ENCODE measurements around the gene SLC39A7. TPM values are rescaled to one million over a fixed set of nuclear protein-coding genes. Genes with fewer than 3 reads are reported as not detected.

The SLC39A7 gene, protein sequence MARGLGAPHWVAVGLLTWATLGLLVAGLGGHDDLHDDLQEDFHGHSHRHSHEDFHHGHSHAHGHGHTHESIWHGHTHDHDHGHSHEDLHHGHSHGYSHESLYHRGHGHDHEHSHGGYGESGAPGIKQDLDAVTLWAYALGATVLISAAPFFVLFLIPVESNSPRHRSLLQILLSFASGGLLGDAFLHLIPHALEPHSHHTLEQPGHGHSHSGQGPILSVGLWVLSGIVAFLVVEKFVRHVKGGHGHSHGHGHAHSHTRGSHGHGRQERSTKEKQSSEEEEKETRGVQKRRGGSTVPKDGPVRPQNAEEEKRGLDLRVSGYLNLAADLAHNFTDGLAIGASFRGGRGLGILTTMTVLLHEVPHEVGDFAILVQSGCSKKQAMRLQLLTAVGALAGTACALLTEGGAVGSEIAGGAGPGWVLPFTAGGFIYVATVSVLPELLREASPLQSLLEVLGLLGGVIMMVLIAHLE
- polyA plus RNA-seq: 5.7 and 9.7 TPM in 2 replicates

GRCh38 chr6:33200219-33201146, at the start of gene SLC39A7, which contains the start of gene RXRB:
Gene SLC39A7 (plus strand): TSS chr6:33200867. CDS start chr6:33201246, 379 bp downstream.
Gene RXRB (minus strand): TSS chr6:33200665. CDS start chr6:33200476, 189 bp downstream.

DNA sequence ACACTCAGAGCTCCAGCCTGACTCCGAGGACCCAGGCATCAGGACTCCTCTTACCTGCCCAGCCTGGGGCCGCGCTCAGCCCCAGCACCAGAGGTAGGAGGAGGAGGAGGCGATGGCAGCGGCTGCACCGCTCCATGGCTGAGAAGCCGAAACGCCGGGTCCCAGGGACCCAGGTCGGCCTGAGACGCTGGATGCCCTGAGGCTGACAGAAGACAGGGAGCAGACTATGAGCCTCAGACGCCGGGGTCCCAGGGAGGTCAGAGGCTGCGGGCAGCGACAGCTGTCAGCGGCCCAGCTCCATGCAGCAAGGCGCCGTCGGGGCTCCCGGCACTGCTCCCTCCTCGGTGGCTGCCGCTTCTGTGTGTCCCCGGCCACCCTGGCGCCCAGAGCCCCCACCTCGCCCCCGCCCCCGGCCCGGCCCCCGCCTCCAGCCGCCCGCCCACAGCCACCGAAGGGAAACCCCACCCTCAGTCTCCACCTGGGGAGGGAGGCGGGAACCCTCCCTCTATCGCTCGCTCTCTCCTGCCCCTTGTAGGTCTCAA, 8.5 kb upstream of the SLC39A7 start, which contains the start of gene COL11A2:
COL11A2 (minus strand) TSS at position 363 of the 542 bp plus-strand sequence; CDS start at position 136, 227 bp downstream.

GRCh38 chr6:33204415-33205190, 3.9 kb downstream of the SLC39A7 start, which contains the start of gene HSD17B8:
Gene HSD17B8 (plus strand): TSS chr6:33204655. CDS start chr6:33204669, 14 bp downstream.

DNA sequence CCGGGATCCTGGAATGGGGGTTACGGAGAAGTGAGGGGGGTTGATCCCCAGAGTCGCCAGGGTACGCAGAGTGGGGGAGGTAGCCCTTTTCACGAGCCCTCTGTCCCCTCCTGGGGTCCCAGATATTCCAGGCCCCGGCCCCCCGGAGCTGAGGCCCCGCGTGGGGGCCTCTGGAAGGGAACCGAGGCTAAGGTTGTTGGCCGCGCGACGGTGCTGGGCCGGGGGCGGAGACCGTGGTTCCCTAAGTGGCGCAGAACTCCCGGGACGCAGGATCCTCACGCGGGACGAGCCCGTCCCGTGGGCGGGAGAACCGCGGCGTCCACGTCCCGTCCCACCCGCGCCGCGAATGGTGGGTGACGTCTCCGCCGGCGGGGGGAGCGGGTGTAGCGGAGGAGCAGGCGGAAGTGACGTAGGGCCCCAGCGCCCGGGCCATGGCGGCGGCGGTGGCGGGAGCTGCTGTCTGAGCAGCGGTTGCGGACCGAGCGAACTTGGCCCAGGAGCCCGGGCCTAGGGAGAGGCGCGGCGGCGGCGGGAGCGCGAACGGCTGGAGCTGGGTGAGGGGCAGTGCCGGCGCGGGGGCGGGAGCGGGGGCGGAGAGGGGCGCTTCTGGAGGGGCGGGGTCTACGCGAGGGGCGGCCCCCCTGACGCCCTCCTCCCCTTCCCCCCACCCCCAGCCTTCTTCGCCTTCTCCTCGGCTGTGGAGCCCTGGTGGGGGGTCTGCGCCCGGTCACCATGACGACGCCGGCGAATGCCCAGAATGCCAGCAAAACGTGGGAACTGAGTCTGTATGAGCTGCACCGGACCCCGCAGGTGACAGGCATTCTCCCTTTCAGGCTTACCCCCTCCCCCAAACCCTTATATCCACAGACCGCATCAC, 7.7 kb downstream of the SLC39A7 start, which contains the start of gene RING1:
RING1 (plus strand) TSS at position 410 of the 877 bp plus-strand sequence; CDS start at position 733, 323 bp downstream.

Other genes with a start within 250 kb of the SLC39A7 start
- gene HLA-DMA, start 247.8 kb upstream of the SLC39A7 start, polyA plus RNA-seq: 1.4 TPM in 1 of 2 replicates, not detected in the other
- 26.5 and 27.3 TPM in 2 replicates for gene BRD2, start 232.3 kb upstream of the SLC39A7 start, polyA plus RNA-seq
- not detected in 2 replicates for gene HLA-DOA, start 191.3 kb upstream of the SLC39A7 start, polyA plus RNA-seq
- gene HLA-DPA1, start 127.2 kb upstream of the SLC39A7 start, polyA plus RNA-seq: 0.26 and 0.92 TPM in 2 replicates
- 112 and 120 TPM in 2 replicates for gene HLA-DPB1, start 124.9 kb upstream of the SLC39A7 start, polyA plus RNA-seq
- gene COL11A2, start 8.4 kb upstream of the SLC39A7 start, polyA plus RNA-seq: 0.67 and 1.0 TPM in 2 replicates
- gene RXRB, start 202 bp upstream of the SLC39A7 start, polyA plus RNA-seq: 3.3 and 5.7 TPM in 2 replicates
- 3.1 and 10.1 TPM in 2 replicates for gene HSD17B8, start 3.8 kb downstream of the SLC39A7 start, polyA plus RNA-seq
- gene RING1, start 7.6 kb downstream of the SLC39A7 start, polyA plus RNA-seq: 6.8 and 15.9 TPM in 2 replicates
- gene VPS52, start 71.0 kb downstream of the SLC39A7 start, polyA plus RNA-seq: 31.6 and 34.2 TPM in 2 replicates
- 709 and 869 TPM in 2 replicates for gene RPS18, start 71.2 kb downstream of the SLC39A7 start, polyA plus RNA-seq
- gene B3GALT4, start 76.3 kb downstream of the SLC39A7 start, polyA plus RNA-seq: 2.2 and 2.3 TPM in 2 replicates
- gene WDR46, start 88.4 kb downstream of the SLC39A7 start, polyA plus RNA-seq: 22.4 and 46.1 TPM in 2 replicates
- gene PFDN6, start 88.7 kb downstream of the SLC39A7 start, polyA plus RNA-seq: 5.6 and 8.8 TPM in 2 replicates
- 3.2 and 5.0 TPM in 2 replicates for gene RGL2, start 98.1 kb downstream of the SLC39A7 start, polyA plus RNA-seq
- 10.8 and 14.1 TPM in 2 replicates for gene TAPBP, start 113.2 kb downstream of the SLC39A7 start, polyA plus RNA-seq
- 0.42 and 1.6 TPM in 2 replicates for gene ZBTB22, start 116.9 kb downstream of the SLC39A7 start, polyA plus RNA-seq
- gene DAXX, start 122.1 kb downstream of the SLC39A7 start, polyA plus RNA-seq: 6.0 and 6.5 TPM in 2 replicates
- not detected in 2 replicates for gene KIFC1, start 191.0 kb downstream of the SLC39A7 start, polyA plus RNA-seq
- 14.0 and 14.2 TPM in 2 replicates for gene PHF1, start 210.1 kb downstream of the SLC39A7 start, polyA plus RNA-seq
- gene CUTA, start 217.2 kb downstream of the SLC39A7 start, polyA plus RNA-seq: 385 and 492 TPM in 2 replicates
- 0.24 and 1.9 TPM in 2 replicates for gene SYNGAP1, start 219.2 kb downstream of the SLC39A7 start, polyA plus RNA-seq

Data from Purkinje cell (primary cell).